Fibroblast of peridontal ligament (primary cell): ENCODE results near the gene GALNT9.

ENCODE experiments used
- DNase-seq: peaks from one replicate; pipeline ENCODE4 v3.0.0-alpha.2; 2010; ENCODE audit errors: extremely low read depth

GALNT9 gene

DNA sequence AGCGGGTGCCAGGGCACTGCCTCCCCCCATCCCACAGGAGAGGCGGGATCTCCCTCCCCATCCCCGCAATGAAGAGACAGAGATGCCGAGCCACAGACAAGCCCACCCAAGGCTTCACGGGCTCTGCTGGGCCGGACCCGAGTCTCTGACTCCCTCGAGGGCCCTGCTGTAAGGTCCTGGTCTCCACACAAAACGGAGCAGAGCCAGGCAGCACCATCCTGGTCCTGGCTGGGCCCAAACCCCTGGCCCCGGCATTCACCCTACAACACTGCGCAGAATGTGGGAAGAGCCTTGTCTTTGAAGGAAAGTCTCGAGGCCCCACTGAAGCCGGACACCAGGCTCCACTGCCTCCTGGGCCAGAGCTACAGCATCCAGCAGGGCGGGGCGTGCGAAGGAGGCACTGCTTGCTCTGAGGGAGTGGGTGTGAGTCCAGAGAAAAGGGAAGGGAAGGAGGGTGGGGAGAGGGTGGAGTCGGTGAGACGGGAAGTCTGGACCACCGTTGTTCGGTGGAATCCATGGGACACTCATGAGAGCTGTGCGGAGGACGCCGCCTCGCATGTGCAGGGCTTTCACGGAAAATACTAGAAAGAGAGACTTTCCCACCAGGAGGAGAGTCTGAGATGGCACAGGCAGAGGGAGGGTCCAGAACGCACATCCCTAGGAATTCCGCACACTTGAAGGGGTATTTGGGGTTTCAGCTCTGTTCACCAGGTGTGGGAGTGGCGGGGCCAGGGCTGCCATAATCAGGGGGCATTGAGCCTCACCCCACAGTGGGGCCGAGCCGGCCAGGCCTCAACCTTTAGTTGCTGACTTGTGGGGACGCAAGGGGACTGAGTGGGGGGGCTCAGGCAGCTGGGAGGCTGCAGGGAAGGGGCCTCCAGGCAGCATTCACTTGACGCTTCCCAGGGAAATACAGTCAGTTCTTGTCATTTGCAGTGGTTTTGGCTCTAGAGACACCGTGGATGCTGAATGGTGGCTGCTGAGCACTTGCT lies 36.8 kb downstream of the GALNT9 start:
- no peak for DNase-seq

DNA sequence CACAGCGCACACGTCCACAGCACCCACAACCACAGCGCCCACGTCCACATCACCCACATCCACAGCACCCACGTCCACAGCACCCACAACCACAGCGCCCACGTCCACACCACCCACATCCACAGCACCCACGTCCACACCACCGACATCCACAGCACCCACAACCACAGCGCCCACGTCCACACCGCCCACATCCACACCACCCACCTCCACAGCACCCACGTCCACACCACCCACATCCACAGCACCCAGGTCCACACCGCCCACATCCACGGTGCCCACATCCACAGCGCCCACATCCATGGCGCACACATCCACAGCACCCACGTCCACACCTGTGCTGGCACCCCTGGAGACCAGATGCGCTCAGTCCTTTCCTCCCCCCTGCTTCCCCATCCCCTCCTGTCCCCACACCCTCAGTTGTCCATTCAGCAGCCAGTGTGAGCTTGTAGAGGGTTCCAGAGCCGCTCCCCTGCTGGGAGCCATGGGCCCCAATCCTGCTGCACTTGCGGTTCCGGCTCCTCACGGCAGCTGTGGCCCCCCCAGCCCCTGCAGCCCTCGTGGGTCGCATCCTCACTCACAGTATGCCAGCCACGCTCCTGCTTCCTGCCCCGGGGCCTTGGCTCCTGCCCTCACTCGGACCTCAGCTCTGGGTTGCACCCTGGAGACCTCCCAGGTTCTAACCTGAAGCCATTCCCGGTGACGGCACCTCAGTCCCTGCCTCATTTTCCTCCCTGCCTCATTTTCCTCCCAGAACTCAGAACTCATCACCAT lies 37.8 kb downstream of the GALNT9 start:
- DNase-seq: no peak

DNA sequence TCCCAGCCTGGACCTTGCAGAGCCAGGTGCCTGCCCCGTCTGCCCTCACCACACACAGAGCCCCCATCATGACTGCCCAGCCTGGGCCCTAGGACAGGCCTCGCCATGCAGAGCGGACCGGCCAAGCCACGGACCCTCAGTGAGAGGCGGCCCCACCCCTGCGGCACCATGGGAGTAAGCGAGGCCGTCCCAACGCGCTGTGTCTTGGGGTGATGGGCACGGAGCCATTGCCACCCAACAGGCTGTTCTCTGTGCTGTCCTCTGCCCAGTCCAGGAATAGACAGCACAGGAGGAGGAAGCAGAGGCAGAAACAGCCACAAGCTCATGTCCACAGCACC lies 39.2 kb downstream of the GALNT9 start:
- DNase-seq: no peak

DNA sequence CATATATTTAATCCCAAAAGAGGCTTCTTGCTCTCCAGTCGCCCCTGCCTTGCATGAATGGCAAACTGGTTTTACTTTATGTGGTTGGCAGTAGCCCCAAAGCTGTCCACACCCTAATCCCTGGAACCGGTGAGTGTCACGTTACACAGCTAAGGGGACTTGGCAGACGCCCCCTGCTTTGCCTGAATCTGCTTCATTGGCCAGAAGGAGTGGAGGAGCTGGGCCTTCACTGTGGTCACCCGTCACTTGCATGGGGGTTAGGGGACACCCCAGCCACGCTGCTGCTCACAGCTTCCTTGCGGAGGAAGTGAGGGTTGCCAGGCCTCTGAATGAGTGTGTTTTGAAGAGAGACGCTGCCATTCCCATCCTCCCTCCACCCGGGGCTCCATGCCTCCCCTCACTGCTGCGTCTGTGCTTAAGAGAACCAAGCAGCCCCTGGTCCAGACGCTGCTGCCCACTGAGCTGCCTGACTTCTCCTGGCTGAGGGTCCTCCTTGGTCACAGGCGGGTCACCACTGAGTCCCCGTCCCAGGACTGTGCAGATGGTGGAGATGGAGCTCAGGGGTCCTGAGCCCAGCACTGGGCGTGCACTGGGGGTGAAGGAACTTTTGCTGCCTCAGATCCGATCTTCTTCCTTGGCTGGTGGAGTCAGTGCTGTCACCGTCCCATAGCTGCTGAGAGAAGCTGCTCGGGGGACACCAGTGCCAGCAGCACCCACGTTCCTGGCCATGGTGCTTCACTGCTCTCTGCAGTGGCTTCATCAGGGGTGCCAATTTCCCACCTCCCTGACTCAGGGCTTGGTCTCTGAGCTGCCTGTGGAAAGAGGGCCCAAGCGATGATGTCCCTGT lies 39.8 kb downstream of the GALNT9 start:
- no peak for DNase-seq

- no peak for DNase-seq
Observed at GRCh38 chr12:132288516-132289215, 40.7 kb downstream of the GALNT9 start.

DNA sequence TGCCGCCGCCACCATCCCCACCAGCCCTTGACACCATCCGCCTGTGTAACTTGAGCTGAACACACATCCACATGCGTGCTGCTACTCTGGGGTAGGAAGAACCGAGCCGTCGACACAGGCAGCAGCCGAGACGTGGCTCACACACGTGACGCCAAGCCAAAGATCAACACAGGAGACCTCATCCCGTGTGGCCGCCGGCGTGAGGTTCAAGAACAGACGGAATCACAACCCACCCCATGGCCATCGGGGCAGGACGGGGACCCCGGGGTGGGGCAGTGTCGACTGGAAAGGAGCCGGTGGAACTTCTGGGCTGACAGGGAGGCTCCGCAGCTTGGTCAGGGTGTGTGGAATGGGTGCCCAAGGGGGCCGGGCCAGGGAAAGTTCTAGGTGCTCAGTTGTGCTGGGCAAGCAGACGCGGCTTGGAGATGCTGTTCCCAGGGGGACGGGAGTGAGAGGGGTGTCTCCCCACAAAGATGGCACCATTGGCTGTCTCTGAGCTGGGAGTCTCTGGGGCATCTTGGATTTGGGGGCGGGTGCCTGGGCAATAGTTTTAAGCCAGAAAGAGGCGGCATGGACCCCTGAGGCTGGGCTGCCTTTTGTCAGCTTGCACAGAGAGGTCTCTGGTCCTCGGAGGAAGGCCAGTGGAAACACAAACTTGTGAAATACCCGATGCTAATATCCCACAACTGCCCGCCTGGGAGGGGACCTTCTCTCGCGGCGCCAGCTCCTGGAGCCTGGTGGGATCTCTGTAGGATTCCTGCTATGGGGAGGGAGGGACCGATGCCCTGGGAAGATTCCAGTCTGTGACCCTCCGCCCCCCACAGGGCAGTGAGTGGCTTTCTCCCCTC lies 41.8 kb downstream of the GALNT9 start:
- DNase-seq: no peak

DNA sequence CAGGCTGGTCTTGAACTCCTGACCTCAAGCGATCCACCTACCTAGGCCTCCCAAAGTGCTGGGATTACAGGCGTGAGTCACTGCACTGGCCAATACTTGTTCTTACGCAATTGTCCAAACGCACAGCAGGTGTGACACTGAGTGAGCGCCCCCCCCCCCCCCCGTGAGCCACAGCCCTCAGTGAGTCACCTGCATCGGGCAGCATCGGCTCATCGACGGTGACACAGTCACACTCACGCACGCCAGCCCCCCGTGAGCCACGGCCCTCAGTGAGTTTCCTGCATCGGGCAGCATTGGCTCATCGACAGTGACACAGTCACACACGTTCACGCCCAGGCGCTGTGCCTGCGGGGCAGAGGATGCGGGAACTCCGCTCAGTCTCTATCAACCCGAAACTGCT lies 42.5 kb downstream of the GALNT9 start:
- no peak for DNase-seq

DNA sequence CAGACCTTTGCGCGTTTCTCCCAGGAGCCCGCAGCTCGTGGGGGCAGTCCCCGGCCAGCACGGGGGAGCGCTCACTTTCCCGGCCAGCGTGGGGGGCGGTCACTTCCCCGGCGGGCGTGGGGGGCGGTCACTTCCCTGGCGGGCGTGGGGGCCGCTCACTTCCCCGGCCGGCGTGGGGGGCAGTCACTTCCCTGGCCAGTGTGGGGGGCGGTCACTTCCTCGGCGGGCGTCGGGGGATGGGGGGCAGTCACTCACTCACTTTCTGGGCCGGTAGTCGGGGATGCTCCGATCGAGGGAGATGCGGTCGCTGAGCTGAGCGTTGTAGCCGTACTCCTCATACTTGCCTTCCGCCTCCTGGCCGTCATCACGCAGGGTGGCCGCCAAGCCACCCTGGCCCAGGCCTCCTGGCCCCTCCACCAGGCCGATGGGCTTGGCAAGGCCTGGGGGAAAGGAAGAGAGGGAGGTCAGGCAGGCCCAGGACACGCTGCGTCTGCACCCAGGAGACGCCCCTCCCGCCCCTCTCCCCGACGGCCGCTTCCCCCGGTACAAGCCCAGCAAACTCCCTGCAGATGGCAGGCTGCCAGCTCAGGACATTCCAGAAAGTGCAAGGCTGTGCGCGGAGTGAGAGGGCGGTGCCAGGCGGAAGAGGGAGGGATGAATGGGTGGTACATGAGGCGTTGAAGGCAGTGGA lies 43.3 kb downstream of the GALNT9 start:
- DNase-seq: peak; percentile 6

DNA sequence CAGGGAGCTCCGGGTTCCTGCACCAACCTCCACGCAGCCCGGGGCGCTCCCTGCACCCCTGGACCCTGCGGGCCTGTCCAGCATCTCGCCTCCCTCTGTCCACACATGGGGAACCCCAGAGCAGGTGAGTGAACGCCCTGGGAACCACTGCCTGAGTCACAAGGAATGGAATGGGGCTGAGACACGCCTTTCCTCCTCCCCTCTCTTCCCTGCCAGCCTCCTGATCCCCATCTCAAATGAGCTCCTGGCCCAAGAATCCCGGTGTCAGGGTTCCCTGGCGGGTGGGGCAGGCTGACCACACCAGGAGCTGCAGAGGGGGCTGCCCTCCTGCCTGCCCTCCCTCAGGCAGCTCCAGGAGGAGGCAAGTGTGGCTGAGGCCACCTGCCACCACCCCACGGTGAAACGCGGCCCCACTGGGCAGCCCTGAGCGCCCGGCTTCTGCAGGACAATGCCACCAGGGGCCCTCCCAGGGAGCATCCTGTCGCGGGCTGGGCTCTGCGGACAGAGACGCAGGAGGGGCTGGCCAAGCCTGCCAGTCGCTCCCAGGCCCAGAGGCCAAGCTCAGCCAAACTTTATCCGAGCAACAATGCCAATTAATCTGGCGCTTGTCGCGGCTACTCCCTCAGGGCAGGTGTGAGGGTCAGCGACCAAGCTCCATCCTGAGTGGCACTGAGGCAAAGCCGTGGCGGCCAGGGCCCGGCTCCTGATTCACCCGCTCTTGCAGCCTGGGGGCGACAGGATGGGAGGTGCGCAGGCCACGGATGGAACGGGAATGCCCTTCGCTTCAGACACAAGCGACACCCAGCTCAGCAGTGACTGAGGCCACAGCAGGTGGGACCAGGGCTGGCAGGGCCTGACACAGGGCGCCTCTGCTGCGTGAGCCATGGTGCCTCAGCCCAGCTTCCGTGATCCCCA lies 44.3 kb downstream of the GALNT9 start:
- no peak for DNase-seq

DNA sequence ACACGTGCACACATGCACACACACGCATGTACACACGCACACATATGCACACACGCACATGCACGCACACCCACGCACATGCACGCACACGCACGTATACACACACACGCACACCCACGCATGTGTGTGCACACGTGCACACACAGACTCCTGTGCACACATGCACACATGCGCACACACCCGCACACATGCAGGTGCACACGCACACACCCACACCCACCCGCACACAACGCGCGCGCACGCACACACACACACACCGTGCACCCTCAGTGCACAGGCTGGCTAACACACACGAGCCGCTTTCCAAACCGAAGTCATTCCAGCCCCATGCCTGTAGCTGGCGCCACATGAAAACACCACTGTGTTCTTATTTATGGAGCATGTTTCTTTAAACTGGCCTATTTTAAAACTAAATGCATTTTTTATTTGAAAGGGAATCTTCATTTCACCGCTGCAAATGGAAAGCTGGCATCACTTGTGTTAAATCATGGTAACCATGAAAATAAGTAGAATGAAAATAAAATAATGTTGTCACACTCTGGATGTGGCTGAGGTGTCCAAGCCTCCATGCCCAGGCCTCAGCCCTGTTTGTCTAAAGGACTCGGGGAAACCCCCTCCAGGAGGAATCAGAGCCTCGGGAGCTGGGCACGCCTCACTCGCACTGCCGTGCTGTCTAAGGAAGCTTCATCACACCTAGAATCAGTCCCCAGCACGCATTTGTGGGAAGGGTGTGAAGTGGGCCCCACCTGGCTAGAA lies 45.1 kb downstream of the GALNT9 start:
- DNase-seq: peak; percentile 1

DNA sequence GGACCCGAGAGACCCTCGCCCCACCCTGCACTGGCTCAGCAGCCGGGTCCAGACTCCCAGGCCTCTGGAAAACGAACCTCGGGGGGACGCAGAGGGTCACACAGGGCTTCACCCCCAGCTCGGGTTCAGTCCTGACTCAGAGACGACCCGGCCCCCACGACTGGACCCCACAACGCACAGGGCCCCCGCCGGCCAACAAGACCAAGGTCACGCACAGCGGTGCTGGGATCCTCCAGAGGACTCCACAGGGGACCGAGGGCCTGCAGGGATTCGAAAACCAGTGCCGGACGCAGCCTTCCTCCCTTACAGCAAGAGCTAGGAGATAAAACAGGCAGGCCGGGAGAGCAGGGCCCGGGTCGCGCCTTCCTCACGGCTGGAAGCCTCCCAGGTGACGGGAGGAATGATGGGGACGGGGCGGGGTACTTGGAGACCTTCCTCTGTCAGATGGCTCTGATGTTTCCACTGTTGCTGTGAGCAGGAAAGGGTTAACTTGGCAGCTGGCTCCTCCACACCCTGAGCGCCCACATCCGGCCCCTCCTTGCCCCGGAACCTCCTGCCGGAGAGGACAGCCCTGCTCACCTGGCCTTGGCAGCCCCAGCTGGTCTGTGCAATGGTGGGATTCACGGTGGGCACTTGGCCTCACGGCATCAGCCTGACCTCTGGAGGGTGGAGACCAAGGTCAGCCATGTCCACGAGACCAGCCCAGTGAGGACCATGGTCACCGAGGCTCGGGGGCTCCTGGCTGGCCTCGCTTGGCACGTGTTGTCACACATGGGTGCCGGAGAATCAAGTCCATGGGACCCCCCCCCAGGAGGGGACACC lies 46.2 kb downstream of the GALNT9 start:
- no peak for DNase-seq

DNA sequence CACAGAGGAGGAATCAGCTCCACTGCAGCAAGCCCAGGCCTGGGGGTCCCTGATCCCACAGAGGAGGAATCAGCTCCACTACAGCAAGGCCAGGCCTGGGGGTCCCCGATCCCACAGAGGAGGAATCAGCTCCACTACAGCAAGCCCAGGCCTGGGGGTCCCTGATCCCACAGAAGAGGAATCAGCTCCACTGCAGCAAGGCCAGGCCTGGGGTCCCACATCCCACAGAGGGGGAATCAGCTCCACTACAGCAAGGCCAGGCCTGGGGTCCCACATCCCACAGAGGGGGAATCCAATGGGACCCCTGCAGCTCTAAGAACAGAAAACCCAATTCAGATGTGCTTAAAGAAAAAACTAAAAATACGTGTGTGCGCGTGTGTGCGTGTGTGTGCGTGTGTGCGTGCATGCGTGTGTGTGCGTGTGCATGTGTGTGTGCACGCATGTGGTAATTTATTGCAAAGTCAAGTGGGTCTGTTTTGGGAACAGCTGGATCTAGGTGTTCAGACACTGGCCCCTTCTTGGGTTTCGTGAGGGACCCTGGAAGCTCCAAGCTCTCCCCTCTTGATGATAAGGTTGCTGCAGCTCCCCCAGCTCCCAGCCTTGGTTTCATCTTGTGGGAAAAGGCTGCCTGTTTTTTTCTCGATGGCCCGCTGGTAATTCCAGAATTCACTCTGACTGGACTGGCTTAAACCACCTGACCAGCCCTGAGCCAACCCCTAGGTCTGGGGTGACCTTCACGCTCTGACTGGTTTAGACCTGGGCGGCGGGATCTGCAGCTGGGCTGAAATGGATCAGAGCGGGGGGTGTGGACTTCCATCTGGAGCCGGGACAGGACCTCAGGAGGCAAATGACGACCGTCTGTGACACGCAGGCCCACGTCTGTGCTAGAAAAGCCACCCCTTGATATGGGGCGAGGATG lies 47.1 kb downstream of the GALNT9 start:
- DNase-seq: no peak

GRCh38 chr12:132281038-132281437 lies 48.4 kb downstream of the GALNT9 start:
- DNase-seq: no peak

DNA sequence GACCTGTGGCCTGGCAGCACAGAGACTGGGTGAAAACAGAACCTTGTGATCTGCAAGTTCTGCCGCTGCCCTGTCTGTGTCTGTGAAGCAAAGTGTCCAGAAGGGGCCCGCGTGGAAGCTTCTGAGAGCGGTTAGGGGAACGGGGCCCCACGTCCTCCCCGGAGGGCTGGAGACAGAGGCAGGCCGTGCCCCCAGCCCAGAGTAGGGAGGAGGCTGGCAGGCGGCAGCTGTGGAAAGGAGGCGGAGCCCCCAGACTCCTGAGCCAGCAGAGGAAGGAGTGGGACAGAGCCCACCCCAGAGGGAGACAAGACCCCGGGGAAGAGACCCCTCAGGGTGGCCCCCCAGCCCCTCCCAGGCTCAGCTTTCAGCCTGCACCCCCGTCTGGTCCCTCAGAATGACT lies 49.0 kb downstream of the GALNT9 start:
- no peak for DNase-seq

DNA sequence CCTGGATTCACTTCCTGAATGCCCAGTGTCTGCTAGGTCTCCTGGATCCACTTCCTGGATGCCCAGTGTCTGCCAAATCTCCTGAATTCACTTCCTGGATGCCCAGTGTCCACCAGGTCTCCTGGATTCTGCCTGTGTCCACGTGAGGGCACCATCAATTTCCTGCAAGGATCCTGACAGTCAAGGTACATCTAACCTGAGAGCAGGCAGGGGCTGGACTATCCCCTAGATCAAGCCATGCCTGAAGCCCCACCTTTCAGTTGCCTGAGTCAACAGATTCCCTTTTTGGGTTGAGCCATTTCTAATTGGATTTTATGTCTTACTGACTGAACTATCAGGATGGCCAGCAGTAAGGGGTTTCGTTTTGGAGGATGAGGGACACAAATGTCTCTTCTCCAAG lies 49.5 kb downstream of the GALNT9 start:
- DNase-seq: no peak
